PC-3 (cell line): ENCODE results near the gene CD69.

Experiments
- CTCF ChIP-seq: fragments of 300-600 bp; sonication (generic); conservative IDR thresholded peaks from 2 replicates; pipeline ENCODE4 v1.5.1; 2017; ENCODE audit warnings: antibody characterized with exemption, low read depth, mild to moderate bottlenecking, low read length
- EZH2 ChIP-seq: fragments of 300-600 bp; sonication (generic); IDR thresholded peaks from one replicate; pipeline ENCODE4 v1.6.1; 2017; ENCODE audit warnings: antibody characterized with exemption, mild to moderate bottlenecking, low read length; ENCODE audit not compliant: unreplicated experiment

- TF ChIP-seq CTCF (no peak), EZH2 (no peak)
These were observed 5.7 kb downstream of the CD69 start for GRCh38 chr12:9755035-9755434.
